ENCODE results near the gene GTF3C2. TPM values are rescaled to one million over a fixed set of nuclear protein-coding genes. Genes with fewer than 3 reads are reported as not detected.

The GTF3C2 gene
- total and polyA plus RNA-seq, 9 of the 15 experiments (the other 6 are each of a cell fraction or from before 2014, with no cell fraction given): 35.5 to 96.8 (median 53.0) TPM

DNA sequence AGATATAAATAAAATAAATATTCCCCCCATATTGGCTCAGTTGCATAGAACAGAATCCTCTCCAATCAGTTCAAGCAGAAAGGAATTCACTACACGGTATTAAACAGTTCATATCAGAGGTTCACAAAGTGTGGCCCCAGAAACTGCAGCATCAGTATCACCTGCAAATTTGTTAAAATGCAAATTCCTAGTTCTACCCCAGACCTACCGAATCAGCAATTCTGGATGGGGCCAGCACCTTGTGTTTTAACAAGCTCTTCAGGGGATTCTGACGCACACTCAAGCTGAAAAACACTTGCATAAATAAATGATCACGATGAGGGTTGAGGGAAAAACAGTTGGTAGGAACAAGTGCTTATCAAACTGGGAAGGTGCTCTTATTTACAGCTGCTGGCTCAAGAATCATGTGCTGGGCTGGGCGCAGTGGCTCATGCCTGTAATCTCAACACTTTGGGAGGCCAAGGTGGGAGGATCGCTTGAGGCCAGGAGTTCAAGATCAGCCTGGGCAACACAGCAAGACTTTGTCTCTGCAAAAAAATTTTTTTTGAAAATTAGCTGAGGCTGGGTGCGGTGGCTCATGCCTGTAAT is 6.4 kb downstream of the GTF3C2 start:
- H3K4me2 ChIP-seq (ENCODE audit: insufficient read depth, low read length): no peak overlapping the region
- H4K20me1 ChIP-seq (replicated peaks; ENCODE audit: control insufficient read depth, insufficient read depth, low read length): no peaks in the 10 kb centered on the region
- H3K4me1 ChIP-seq (replicated peaks in 1 of 2; ENCODE audit: control insufficient read depth in 2 of 2, insufficient read depth in 2 of 2, low read length in 2 of 2): peaks cover 8 to 12% of the 10 kb centered on the region in 2 experiments; a peak in 4 of 5 replicates
- H2AFZ ChIP-seq (ENCODE audit: low read depth, low read length): no peak overlapping the region
- ATAC-seq (no peak), FAIRE-seq (no peak), DNase-seq (ENCODE audit: extremely low read depth in 1 of 4, low spot score in 3 of 4) (no peak)
- TF ChIP-seq ZNF316 (IDR thresholded peaks at IDR 0.05) (peak; percentile 41; the same call in 1 of the 2 replicates), ZNF121 (CRISPR knock-in tag; conservative IDR thresholded peaks at IDR 0.05) (peak; percentile 34; the same call in 1 of the 2 replicates), C11orf30 (IDR thresholded peaks at IDR 0.05; ENCODE audit: low read depth) (peak; percentile 58), MAFG (tag; conservative IDR thresholded peaks at IDR 0.05) (peak; percentile 19), ZNF217 (CRISPR knock-in tag; IDR thresholded peaks at IDR 0.05) (no peak)
- H3K4me3 ChIP-seq: no peak overlapping the region
- H3K9me1 ChIP-seq (ENCODE audit: control insufficient read depth, insufficient read depth, low read length): no peaks in the 10 kb centered on the region
- no peaks in the 10 kb centered on the region for H3K9me3 ChIP-seq (replicated peaks; ENCODE audit: control insufficient read depth, insufficient read depth, low read depth, low read length)
- in situ Hi-C loops (cut with MboI): no loop called here
- H3K9ac ChIP-seq (ENCODE audit: insufficient read depth in 1 of 2, low read depth in 2 of 2, low read length in 2 of 2): no peak overlapping the region; a peak in 1 of 4 replicates
- H3K36me3 ChIP-seq (ENCODE audit: control insufficient read depth, insufficient read depth, low read length): peaks cover 18% of the 10 kb centered on the region; the same call in 2 of the 3 replicates
- ChIA-PET POLR2A (interaction anchor here (0.6 to 1.7 kb wide), 4 partner anchors 13 to 144 kb away, joined by 3 to 9 read pairs (median 4); no protein-coding TSS in a partner anchor), CTCF (ENCODE audit: low intra/inter-chr PET ratio) (no interaction called here)
- intact Hi-C loops (cut with micrococcal nuclease): no loop called here
- peaks cover 91% of the 10 kb centered on the region for H3K79me2 ChIP-seq (ENCODE audit: control insufficient read depth, insufficient read depth, low read length)
- no peaks in the 10 kb centered on the region for H3K27me3 ChIP-seq (ENCODE audit: control insufficient read depth in 2 of 2, insufficient read depth in 2 of 2, low read length in 2 of 2)
- no peak overlapping the region for H3K27ac ChIP-seq (ENCODE audit: extremely low read depth, low read depth, low read length)
- BruUV-seq (replicated peaks): no TSS peak
- WGBS (ENCODE audit: insufficient coverage, low coverage, missing lambda C conversion rate): 69% methylated on average over 7 of the region's 7 CpGs

DNA sequence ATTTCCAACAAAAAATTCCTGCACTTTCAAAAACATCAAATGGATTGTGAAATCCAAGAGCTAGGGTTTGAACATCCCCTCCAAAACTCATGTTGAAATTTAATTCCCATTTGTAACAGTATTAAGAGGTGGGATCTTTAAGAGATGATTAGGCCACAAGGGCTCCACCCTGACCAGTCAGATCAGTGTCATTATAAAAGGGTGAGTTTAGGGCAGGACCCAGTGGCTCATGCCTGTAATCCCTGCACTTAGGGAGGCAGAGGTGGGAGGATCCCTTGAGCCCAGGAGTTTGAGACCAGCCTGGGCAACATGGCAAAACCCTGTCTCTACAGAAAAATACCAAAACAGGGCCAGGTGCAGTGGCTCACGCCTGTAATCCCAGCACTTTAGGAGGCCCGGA is 8.9 kb downstream of the GTF3C2 start:
- no TSS peak for BruUV-seq (replicated peaks)
- H3K9ac ChIP-seq (ENCODE audit: insufficient read depth in 1 of 2, low read depth in 2 of 2, low read length in 2 of 2): 0 out of 4 replicates have a peak overlapping the region, but pooled peaks of 1 of the 2 experiments have one; percentile 8
- H2AFZ ChIP-seq (ENCODE audit: low read depth, low read length): no peak overlapping the region
- H3K4me3 ChIP-seq: no peak overlapping the region
- no peak overlapping the region for H3K4me2 ChIP-seq (ENCODE audit: insufficient read depth, low read length)
- peaks cover 74% of the 10 kb centered on the region for H3K79me2 ChIP-seq (ENCODE audit: control insufficient read depth, insufficient read depth, low read length)
- ChIA-PET CTCF (ENCODE audit: low intra/inter-chr PET ratio) (no interaction called here), POLR2A (no interaction called here)
- peaks cover 30% of the 10 kb centered on the region; the same call in 2 of the 3 replicates for H3K36me3 ChIP-seq (ENCODE audit: control insufficient read depth, insufficient read depth, low read length)
- ATAC-seq (no peak), FAIRE-seq (no peak), DNase-seq (ENCODE audit: extremely low read depth in 1 of 4, low spot score in 3 of 4) (no peak)
- 100% methylated on average over 2 of the region's 2 CpGs for WGBS (ENCODE audit: insufficient coverage, low coverage, missing lambda C conversion rate)
- no peaks in the 10 kb centered on the region; a peak in 2 of 5 replicates for H3K4me1 ChIP-seq (replicated peaks in 1 of 2; ENCODE audit: control insufficient read depth in 2 of 2, insufficient read depth in 2 of 2, low read length in 2 of 2)
- no peak overlapping the region for H3K27ac ChIP-seq (ENCODE audit: extremely low read depth, low read depth, low read length)
- H3K27me3 ChIP-seq (ENCODE audit: control insufficient read depth in 2 of 2, insufficient read depth in 2 of 2, low read length in 2 of 2): no peaks in the 10 kb centered on the region
- H3K9me1 ChIP-seq (ENCODE audit: control insufficient read depth, insufficient read depth, low read length): no peaks in the 10 kb centered on the region
- no peaks in the 10 kb centered on the region for H3K9me3 ChIP-seq (replicated peaks; ENCODE audit: control insufficient read depth, insufficient read depth, low read depth, low read length)
- in situ Hi-C loops (cut with MboI): no loop called here
- no peaks in the 10 kb centered on the region for H4K20me1 ChIP-seq (replicated peaks; ENCODE audit: control insufficient read depth, insufficient read depth, low read length)
- intact Hi-C loops (cut with micrococcal nuclease): no loop called here
- TF ChIP-seq ZFX (CRISPR knock-in tag; IDR thresholded peaks at IDR 0.05) (no peak), YBX1 (IDR thresholded peaks at IDR 0.05) (no peak), ELF4 (CRISPR knock-in tag; IDR thresholded peaks at IDR 0.05) (no peak), ZNF3 (CRISPR knock-in tag; IDR thresholded peaks at IDR 0.05) (no peak), BRCA1 (IDR thresholded peaks at IDR 0.05) (no peak), BRCA1 (CRISPR knock-in tag; IDR thresholded peaks at IDR 0.05) (no peak), ZNF77 (CRISPR knock-in tag; IDR thresholded peaks at IDR 0.05) (no peak), XRCC3 (IDR thresholded peaks at IDR 0.05) (no peak), SMAD4 (CRISPR knock-in tag; conservative IDR thresholded peaks at IDR 0.05) (no peak), ZNF316 (IDR thresholded peaks at IDR 0.05) (no peak), ZNF408 (CRISPR knock-in tag; IDR thresholded peaks at IDR 0.05; ENCODE audit: low read depth) (no peak)
- TF ChIP-seq, protein P1, sequence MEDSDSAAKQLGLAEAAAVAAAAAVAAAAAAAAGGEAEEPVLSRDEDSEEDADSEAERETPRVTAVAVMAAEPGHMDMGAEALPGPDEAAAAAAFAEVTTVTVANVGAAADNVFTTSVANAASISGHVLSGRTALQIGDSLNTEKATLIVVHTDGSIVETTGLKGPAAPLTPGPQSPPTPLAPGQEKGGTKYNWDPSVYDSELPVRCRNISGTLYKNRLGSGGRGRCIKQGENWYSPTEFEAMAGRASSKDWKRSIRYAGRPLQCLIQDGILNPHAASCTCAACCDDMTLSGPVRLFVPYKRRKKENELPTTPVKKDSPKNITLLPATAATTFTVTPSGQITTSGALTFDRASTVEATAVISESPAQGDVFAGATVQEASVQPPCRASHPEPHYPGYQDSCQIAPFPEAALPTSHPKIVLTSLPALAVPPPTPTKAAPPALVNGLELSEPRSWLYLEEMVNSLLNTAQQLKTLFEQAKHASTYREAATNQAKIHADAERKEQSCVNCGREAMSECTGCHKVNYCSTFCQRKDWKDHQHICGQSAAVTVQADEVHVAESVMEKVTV (CRISPR knock-in tag; IDR thresholded peaks at IDR 0.05): no peak
- TF ChIP-seq, protein P2, sequence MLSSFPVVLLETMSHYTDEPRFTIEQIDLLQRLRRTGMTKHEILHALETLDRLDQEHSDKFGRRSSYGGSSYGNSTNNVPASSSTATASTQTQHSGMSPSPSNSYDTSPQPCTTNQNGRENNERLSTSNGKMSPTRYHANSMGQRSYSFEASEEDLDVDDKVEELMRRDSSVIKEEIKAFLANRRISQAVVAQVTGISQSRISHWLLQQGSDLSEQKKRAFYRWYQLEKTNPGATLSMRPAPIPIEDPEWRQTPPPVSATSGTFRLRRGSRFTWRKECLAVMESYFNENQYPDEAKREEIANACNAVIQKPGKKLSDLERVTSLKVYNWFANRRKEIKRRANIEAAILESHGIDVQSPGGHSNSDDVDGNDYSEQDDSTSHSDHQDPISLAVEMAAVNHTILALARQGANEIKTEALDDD (IDR thresholded peaks at IDR 0.05): no peak
